GM12878 (cell line): ENCODE results near the gene SLC12A3.

Source experiments
- BACH1 ChIP-seq: fragments of 450-650 bp; IDR thresholded peaks from 2 replicates; pipeline ENCODE4 v1.6.1; 2017; ENCODE audit warnings: mild to moderate bottlenecking, borderline replicate concordance
- CHD1 ChIP-seq: IDR thresholded peaks from 2 replicates; pipeline ENCODE4 v1.6.1; 2012; ENCODE audit warnings: low read depth, low read length, improper control_type of control experiment
- CTCF ChIP-seq, 3 experiments: IDR thresholded peaks in 2 of 3; conservative IDR thresholded peaks in 1 of 3; 2 replicates each; pipeline ENCODE4 v1.5.1; 2011; ENCODE audit warnings: low read depth in 3 of 3, low read length in 3 of 3, mild to moderate bottlenecking in 3 of 3, control low read depth in 2 of 3, moderate library complexity in 2 of 3, inconsistent platforms in 1 of 3, mixed read lengths in 1 of 3; ENCODE audit not compliant: control insufficient read depth in 2 of 3, insufficient read depth in 1 of 3; ENCODE audit errors: extremely low read depth in 1 of 3
- GABPA ChIP-seq: IDR thresholded peaks from 2 replicates; pipeline ENCODE4 v1.6.1; 2014; ENCODE audit warnings: antibody characterized with exemption, low read depth, mild to moderate bottlenecking, inconsistent platforms
- NKRF ChIP-seq: fragments of 450-650 bp; conservative IDR thresholded peaks from 2 replicates; pipeline ENCODE4 v1.6.1; 2017; ENCODE audit warnings: mild to moderate bottlenecking, moderate library complexity
- NR2C2 ChIP-seq: IDR thresholded peaks from 2 replicates; pipeline ENCODE4 v1.6.1; 2011; ENCODE audit warnings: borderline replicate concordance, low read depth; ENCODE audit not compliant: control insufficient read depth, insufficient read length
- POLR2AphosphoS5 ChIP-seq: IDR thresholded peaks from 2 replicates; pipeline ENCODE4 v1.6.1; 2011; ENCODE audit warnings: mild to moderate bottlenecking, low read length, inconsistent platforms
- SIX5 ChIP-seq: IDR thresholded peaks from 2 replicates; pipeline ENCODE4 v1.6.1; 2011; ENCODE audit warnings: mild to moderate bottlenecking, low read depth, low read length, moderate library complexity; ENCODE audit not compliant: severe bottlenecking
- USF2 ChIP-seq: IDR thresholded peaks from 2 replicates; pipeline ENCODE4 v1.6.1; 2011; ENCODE audit warnings: low read depth, low read length, improper control_type of control experiment, borderline replicate concordance
- ZBTB33 ChIP-seq: fragments of 450-650 bp; IDR thresholded peaks from 2 replicates; pipeline ENCODE4 v1.6.1; 2017; ENCODE audit warnings: mild to moderate bottlenecking
- ZBTB40 ChIP-seq: fragments of 450-650 bp; IDR thresholded peaks from 2 replicates; pipeline ENCODE4 v1.6.1; 2016; ENCODE audit warnings: mild to moderate bottlenecking, moderate library complexity, borderline replicate concordance

- TF ChIP-seq SIX5 = no peak
- no peak for TF ChIP-seq NKRF
- no peak for TF ChIP-seq GABPA
- peak; percentile 47; the same call in 1 of the 2 replicates for TF ChIP-seq POLR2AphosphoS5
- no peak for TF ChIP-seq USF2
- TF ChIP-seq NR2C2 = no peak
- TF ChIP-seq ZBTB40 = no peak
- no peak for TF ChIP-seq BACH1
- no peak for TF ChIP-seq CTCF (IDR thresholded peaks at IDR 0.05 in 2 of 3, conservative IDR thresholded peaks at IDR 0.05 in 1 of 3; ENCODE audit: control insufficient read depth in 2 of 3, extremely low read depth in 1 of 3, insufficient read depth in 1 of 3, low read depth in 3 of 3, low read length in 3 of 3)
- TF ChIP-seq CHD1 = no peak
- TF ChIP-seq ZBTB33 = no peak
Measured at GRCh38 chr16:56935201-56935600, 70.2 kb downstream of the SLC12A3 start.
